HEK293 (cell line): ENCODE results near the gene PUS7.
A peak's percentile ranks its signal among the peaks of the same experiment; 100 is the strongest.

Experiments
- EGR2 ChIP-seq: fragments of 450-650 bp; formaldehyde crosslinking; IDR thresholded peaks from 2 replicates; pipeline ENCODE4 v1.5.1; 2016; ENCODE audit warnings: low read depth, missing biosample characterization, missing genetic modification characterization
- FEZF1 ChIP-seq: fragments of 450-650 bp; formaldehyde crosslinking; IDR thresholded peaks from 2 replicates; pipeline ENCODE4 v1.5.1; 2016; ENCODE audit warnings: missing biosample characterization, missing genetic modification characterization
- GLIS1 ChIP-seq: fragments of 450-650 bp; formaldehyde crosslinking; IDR thresholded peaks from 2 replicates; pipeline ENCODE4 v1.5.1; 2016; ENCODE audit warnings: missing biosample characterization, missing genetic modification characterization
- KLF9 ChIP-seq: fragments of 450-650 bp; formaldehyde crosslinking; IDR thresholded peaks from 2 replicates; pipeline ENCODE4 v1.5.1; 2016; ENCODE audit warnings: missing biosample characterization, missing genetic modification characterization, low read depth
- REST ChIP-seq: fragments of 450-650 bp; formaldehyde crosslinking; IDR thresholded peaks from 2 replicates; pipeline ENCODE4 v1.5.1; 2016; ENCODE audit warnings: missing biosample characterization, missing genetic modification characterization
- SCRT2 ChIP-seq: fragments of 450-650 bp; formaldehyde crosslinking; IDR thresholded peaks from 2 replicates; pipeline ENCODE4 v1.5.1; 2016; ENCODE audit warnings: missing biosample characterization, missing genetic modification characterization
- SP3 ChIP-seq: fragments of 450-650 bp; formaldehyde crosslinking; IDR thresholded peaks from 2 replicates; pipeline ENCODE4 v1.5.1; 2016; ENCODE audit warnings: missing biosample characterization, missing genetic modification characterization
- SP7 ChIP-seq: fragments of 450-650 bp; formaldehyde crosslinking; IDR thresholded peaks from 2 replicates; pipeline ENCODE4 v1.5.1; 2016; ENCODE audit warnings: missing biosample characterization, missing genetic modification characterization
- YY1 ChIP-seq: fragments of 450-650 bp; formaldehyde crosslinking; IDR thresholded peaks from 2 replicates; pipeline ENCODE4 v1.5.1; 2018; ENCODE audit warnings: missing biosample characterization, missing genetic modification characterization
- ZBTB1 ChIP-seq: fragments of 450-650 bp; formaldehyde crosslinking; IDR thresholded peaks from 2 replicates; pipeline ENCODE4 v1.5.1; 2016; ENCODE audit warnings: missing biosample characterization, missing genetic modification characterization
- ZBTB20 ChIP-seq: fragments of 450-650 bp; formaldehyde crosslinking; IDR thresholded peaks from 2 replicates; pipeline ENCODE4 v1.5.1; 2016; ENCODE audit warnings: missing biosample characterization, missing genetic modification characterization
- ZFHX2 ChIP-seq: fragments of 450-650 bp; formaldehyde crosslinking; conservative IDR thresholded peaks from 2 replicates; pipeline ENCODE4 v1.5.1; 2016; ENCODE audit warnings: missing biosample characterization, missing genetic modification characterization
- ZNF138 ChIP-seq: fragments of 450-650 bp; formaldehyde crosslinking; IDR thresholded peaks from 2 replicates; pipeline ENCODE4 v1.5.1; 2016; ENCODE audit warnings: missing biosample characterization, missing genetic modification characterization, borderline replicate concordance
- ZNF211 ChIP-seq: fragments of 450-650 bp; formaldehyde crosslinking; IDR thresholded peaks from 2 replicates; pipeline ENCODE4 v1.5.1; 2016; ENCODE audit warnings: low read depth, missing biosample characterization, missing genetic modification characterization
- ZNF23 ChIP-seq: fragments of 450-650 bp; formaldehyde crosslinking; IDR thresholded peaks from 2 replicates; pipeline ENCODE4 v1.5.1; 2016; ENCODE audit warnings: missing biosample characterization, missing genetic modification characterization, borderline replicate concordance
- ZNF26 ChIP-seq: fragments of 450-650 bp; formaldehyde crosslinking; IDR thresholded peaks from 2 replicates; pipeline ENCODE4 v1.5.1; 2016; ENCODE audit warnings: missing biosample characterization, missing genetic modification characterization
- ZNF292 ChIP-seq: fragments of 450-650 bp; formaldehyde crosslinking; IDR thresholded peaks from 2 replicates; pipeline ENCODE4 v1.5.1; 2016; ENCODE audit warnings: low read depth, missing biosample characterization, missing genetic modification characterization, borderline replicate concordance
- ZNF521 ChIP-seq: fragments of 450-650 bp; formaldehyde crosslinking; IDR thresholded peaks from 2 replicates; pipeline ENCODE4 v1.5.1; 2017; ENCODE audit warnings: missing biosample characterization, mild to moderate bottlenecking, missing genetic modification characterization
- ZNF600 ChIP-seq: fragments of 450-650 bp; formaldehyde crosslinking; IDR thresholded peaks from 2 replicates; pipeline ENCODE4 v1.5.1; 2016; ENCODE audit warnings: missing biosample characterization, missing genetic modification characterization
- ZNF660 ChIP-seq: fragments of 450-650 bp; IDR thresholded peaks from 2 replicates; pipeline ENCODE4 v1.5.1; 2018; ENCODE audit warnings: missing biosample characterization, mild to moderate bottlenecking, missing genetic modification characterization
- ZSCAN30 ChIP-seq: fragments of 450-650 bp; IDR thresholded peaks from 2 replicates; pipeline ENCODE4 v1.5.1; 2018; ENCODE audit warnings: missing biosample characterization, mild to moderate bottlenecking, missing genetic modification characterization, moderate library complexity
- TF ChIP-seq, protein P1 (sequence below): fragments of 450-650 bp; IDR thresholded peaks from 2 replicates; pipeline ENCODE4 v1.5.1; 2018; ENCODE audit warnings: missing biosample characterization, mild to moderate bottlenecking, missing genetic modification characterization
- TF ChIP-seq, protein P2 (sequence below): fragments of 450-650 bp; formaldehyde crosslinking; IDR thresholded peaks from 2 replicates; pipeline ENCODE4 v1.5.1; 2016; ENCODE audit warnings: missing biosample characterization, missing genetic modification characterization

PUS7 gene

DNA sequence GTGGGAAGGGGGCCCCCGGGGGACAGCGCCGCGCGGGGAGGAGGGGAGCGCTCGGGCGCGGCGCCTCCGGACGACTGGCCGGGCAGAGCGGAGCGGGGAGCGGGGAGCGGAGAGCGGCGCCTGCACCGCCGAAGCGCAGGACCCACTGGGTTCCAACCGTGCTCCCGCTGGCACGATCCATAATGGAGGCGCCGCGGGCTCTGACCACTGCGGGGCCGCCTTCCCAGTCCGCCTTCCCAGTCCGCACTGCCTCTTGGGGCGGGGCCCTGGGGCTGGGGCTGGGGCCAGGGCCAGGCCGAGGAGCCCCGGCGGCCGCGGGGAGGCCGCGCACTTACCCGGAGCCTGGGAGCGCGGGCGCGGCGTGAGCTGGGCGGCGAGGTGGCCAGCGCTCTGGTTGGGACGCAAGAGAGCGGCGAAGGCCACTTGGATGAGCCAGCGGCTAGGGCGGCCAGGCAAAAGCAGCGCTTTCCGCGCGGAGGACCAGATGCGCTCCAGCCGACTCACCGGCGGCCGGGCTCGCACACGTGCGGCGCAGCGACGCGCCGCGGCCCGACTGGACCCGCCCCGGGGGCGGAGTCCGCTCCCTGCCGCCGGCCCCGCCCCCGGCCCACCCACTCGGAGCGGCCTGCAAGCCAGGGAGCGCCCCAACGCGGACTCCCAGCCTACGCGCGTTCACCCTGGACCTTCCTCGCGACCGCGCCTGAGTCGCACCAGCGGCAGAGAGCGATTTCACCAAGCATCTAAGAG is at the start of gene PUS7 (continued):
- TF ChIP-seq, protein P1, sequence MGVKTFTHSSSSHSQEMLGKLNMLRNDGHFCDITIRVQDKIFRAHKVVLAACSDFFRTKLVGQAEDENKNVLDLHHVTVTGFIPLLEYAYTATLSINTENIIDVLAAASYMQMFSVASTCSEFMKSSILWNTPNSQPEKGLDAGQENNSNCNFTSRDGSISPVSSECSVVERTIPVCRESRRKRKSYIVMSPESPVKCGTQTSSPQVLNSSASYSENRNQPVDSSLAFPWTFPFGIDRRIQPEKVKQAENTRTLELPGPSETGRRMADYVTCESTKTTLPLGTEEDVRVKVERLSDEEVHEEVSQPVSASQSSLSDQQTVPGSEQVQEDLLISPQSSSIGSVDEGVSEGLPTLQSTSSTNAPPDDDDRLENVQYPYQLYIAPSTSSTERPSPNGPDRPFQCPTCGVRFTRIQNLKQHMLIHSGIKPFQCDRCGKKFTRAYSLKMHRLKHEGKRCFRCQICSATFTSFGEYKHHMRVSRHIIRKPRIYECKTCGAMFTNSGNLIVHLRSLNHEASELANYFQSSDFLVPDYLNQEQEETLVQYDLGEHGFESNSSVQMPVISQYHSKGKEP (tag by site-specific recombination) = 0 out of 2 replicates have a peak, but pooled peaks have one; percentile 8
- TF ChIP-seq ZNF211 (tag by site-specific recombination) = no peak
- no peak for TF ChIP-seq ZNF292 (tag by site-specific recombination)
- TF ChIP-seq REST (tag by site-specific recombination) = peak; percentile 81
- peak; percentile 66 for TF ChIP-seq ZBTB20 (tag by site-specific recombination)
- TF ChIP-seq SP3 (tag by site-specific recombination) = peak; percentile 46
- no peak for TF ChIP-seq ZNF26
- no peak for TF ChIP-seq SP7 (tag by site-specific recombination)
- 0 out of 2 replicates have a peak, but pooled peaks have one; percentile 5 for TF ChIP-seq GLIS1 (tag by site-specific recombination)
- TF ChIP-seq ZBTB1 = no peak
- TF ChIP-seq KLF9 (tag by site-specific recombination) = peak; percentile 43
- no peak for TF ChIP-seq ZNF521
- peak; percentile 68 for TF ChIP-seq ZFHX2 (tag by site-specific recombination)
- TF ChIP-seq ZNF600 = peak; percentile 26; the same call in 1 of the 2 replicates
- TF ChIP-seq ZSCAN30 (tag by site-specific recombination) = peak; percentile 92
- TF ChIP-seq ZNF23 (tag by site-specific recombination) = no peak
- TF ChIP-seq ZNF660 (tag by site-specific recombination) = 0 out of 2 replicates have a peak, but pooled peaks have one; percentile 74
- TF ChIP-seq, protein P2, sequence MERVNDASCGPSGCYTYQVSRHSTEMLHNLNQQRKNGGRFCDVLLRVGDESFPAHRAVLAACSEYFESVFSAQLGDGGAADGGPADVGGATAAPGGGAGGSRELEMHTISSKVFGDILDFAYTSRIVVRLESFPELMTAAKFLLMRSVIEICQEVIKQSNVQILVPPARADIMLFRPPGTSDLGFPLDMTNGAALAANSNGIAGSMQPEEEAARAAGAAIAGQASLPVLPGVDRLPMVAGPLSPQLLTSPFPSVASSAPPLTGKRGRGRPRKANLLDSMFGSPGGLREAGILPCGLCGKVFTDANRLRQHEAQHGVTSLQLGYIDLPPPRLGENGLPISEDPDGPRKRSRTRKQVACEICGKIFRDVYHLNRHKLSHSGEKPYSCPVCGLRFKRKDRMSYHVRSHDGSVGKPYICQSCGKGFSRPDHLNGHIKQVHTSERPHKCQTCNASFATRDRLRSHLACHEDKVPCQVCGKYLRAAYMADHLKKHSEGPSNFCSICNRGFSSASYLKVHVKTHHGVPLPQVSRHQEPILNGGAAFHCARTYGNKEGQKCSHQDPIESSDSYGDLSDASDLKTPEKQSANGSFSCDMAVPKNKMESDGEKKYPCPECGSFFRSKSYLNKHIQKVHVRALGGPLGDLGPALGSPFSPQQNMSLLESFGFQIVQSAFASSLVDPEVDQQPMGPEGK (tag by site-specific recombination) = peak; percentile 22; the same call in 1 of the 2 replicates
- 0 out of 2 replicates have a peak, but pooled peaks have one; percentile 26 for TF ChIP-seq EGR2 (tag by site-specific recombination)
- TF ChIP-seq YY1 (tag by site-specific recombination) = peak; percentile 57; the same call in 1 of the 2 replicates
- no peak for TF ChIP-seq ZNF138 (tag by site-specific recombination)
- peak; percentile 65; the same call in 1 of the 2 replicates for TF ChIP-seq FEZF1 (tag by site-specific recombination)
- no peak for TF ChIP-seq SCRT2 (tag by site-specific recombination)
